GM19395 (cell line): Measurements from ENCODE around the gene PRPSAP1.
A peak's percentile ranks its signal among the peaks of the same experiment; 100 is the strongest.

Source experiments
- ATAC-seq: cut with Tn5 transposase; IDR thresholded peaks from one replicate; pipeline ENCODE4 v1.9.1; 2021; ENCODE audit warnings: mild to moderate bottlenecking, moderate library complexity; ENCODE audit not compliant: unreplicated experiment

PRPSAP1 gene

GRCh38 chr17:76353599-76354316 lies at the start of gene PRPSAP1:
TSS of gene PRPSAP1 (minus strand) at chr17:76353916. CDS start at chr17:76353703, 213 bp downstream.
- ATAC-seq: peak; percentile 84

- ATAC-seq: no peak
These were observed 49.0 kb upstream of the PRPSAP1 start for GRCh38 chr17:76402711-76403110.

GRCh38 chr17:76399175-76400172 lies 45.8 kb upstream of the PRPSAP1 start:
- ATAC-seq: no peak

- no peak for ATAC-seq
These were observed 44.9 kb upstream of the PRPSAP1 start for GRCh38 chr17:76398523-76399174.

- no peak for ATAC-seq
These were observed 44.2 kb upstream of the PRPSAP1 start for GRCh38 chr17:76397687-76398522.

GRCh38 chr17:76397184-76397583 lies 43.5 kb upstream of the PRPSAP1 start:
- no peak for ATAC-seq

GRCh38 chr17:76395980-76396379 lies 42.3 kb upstream of the PRPSAP1 start:
- no peak for ATAC-seq

GRCh38 chr17:76394166-76394565 lies 40.5 kb upstream of the PRPSAP1 start:
- ATAC-seq: no peak

- no peak for ATAC-seq
These were observed 37.5 kb upstream of the PRPSAP1 start for GRCh38 chr17:76391200-76391715.

GRCh38 chr17:76390003-76390421 lies 36.3 kb upstream of the PRPSAP1 start:
- no peak for ATAC-seq

- ATAC-seq: no peak
These were observed 35.5 kb upstream of the PRPSAP1 start for GRCh38 chr17:76388966-76389888.

GRCh38 chr17:76386966-76387765 lies 33.5 kb upstream of the PRPSAP1 start:
- no peak for ATAC-seq

- no peak for ATAC-seq
These were observed 32.4 kb upstream of the PRPSAP1 start for GRCh38 chr17:76385892-76386786.

GRCh38 chr17:76384987-76385891 lies 31.5 kb upstream of the PRPSAP1 start:
- no peak for ATAC-seq

GRCh38 chr17:76384222-76384986 lies 30.7 kb upstream of the PRPSAP1 start, which contains the start of gene SPHK1:
TSS of gene SPHK1 (plus strand) at chr17:76384609. CDS start at chr17:76385645, 1,036 bp downstream.
- ATAC-seq: peak; percentile 68
